ENCODE data around the gene PTPRM. TPM values are rescaled to one million over a fixed set of nuclear protein-coding genes. Genes with fewer than 3 reads are reported as not detected.

Gene PTPRM
- total and polyA plus RNA-seq, 2 donors (not counting 3 experiments of a cell fraction or from before 2014, with no cell fraction given): 37.4 to 43.7 TPM

DNA sequence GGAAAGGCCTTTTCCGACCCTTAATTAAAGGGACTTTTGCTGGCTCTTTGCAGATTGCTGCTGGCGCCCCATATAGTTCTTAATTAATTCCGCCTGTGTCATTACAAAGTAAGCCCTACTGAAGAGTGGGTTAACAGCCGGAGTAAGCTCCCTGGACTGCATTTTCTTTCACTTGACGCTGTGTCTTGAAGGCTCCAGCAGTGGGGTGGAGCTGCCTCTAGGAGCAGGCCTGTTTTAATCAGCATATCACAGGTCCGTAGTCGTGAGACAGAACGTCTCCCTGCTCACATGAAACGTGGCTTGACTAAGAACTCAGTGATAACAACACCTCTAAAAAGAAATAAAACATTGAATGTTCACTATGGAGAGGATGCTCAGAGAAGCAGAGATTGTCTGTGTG, 712.2 kb downstream of the PTPRM start:
- Histone ChIP-seq H3K9me1 (replicated peaks; ENCODE audit: control insufficient read depth, extremely low read depth, insufficient read depth, low read length) (no peaks in the 10 kb centered on the region), H3K4me2 (ENCODE audit: insufficient read depth, low read length) (no peak overlapping the region), H2AFZ (ENCODE audit: low read depth, low read length) (no peak overlapping the region), H3K27ac (ENCODE audit: insufficient read depth, low read depth, low read length) (no peak overlapping the region), H3K9me3 (replicated peaks; ENCODE audit: control insufficient read depth, insufficient read depth, low read length) (no peaks in the 10 kb centered on the region), H3K79me2 (ENCODE audit: control insufficient read depth, insufficient read depth, low read length) (no peaks in the 10 kb centered on the region), H3K4me3 (replicated peaks in 1 of 3; ENCODE audit: insufficient read depth in 1 of 3, low read depth in 1 of 3, low read length in 3 of 3) (no peak overlapping the region), H4K20me1 (replicated peaks; ENCODE audit: control insufficient read depth, extremely low read depth, insufficient read depth, low read length) (no peaks in the 10 kb centered on the region), H3K9ac (replicated peaks; ENCODE audit: extremely low read depth, insufficient read depth, low read length) (no peak overlapping the region), H3K27me3 (ENCODE audit: control insufficient read depth in 2 of 2, insufficient read depth in 2 of 2, low read length in 2 of 2) (no peaks in the 10 kb centered on the region), H3K4me1 (ENCODE audit: control insufficient read depth, extremely low read depth, insufficient read depth, low read length) (no peaks in the 10 kb centered on the region), H3K36me3 (ENCODE audit: control insufficient read depth in 2 of 2, extremely low read depth in 1 of 2, insufficient read depth in 2 of 2, low read length in 2 of 2) (no peaks in the 10 kb centered on the region)
- POLR2A ChIA-PET: no interaction called here
- no peak for DNase-seq (ENCODE audit: low read depth, low spot score)
- TF ChIP-seq MYC (IDR thresholded peaks at IDR 0.05; ENCODE audit: low read depth, low read length): no peak
- TF ChIP-seq POLR2AphosphoS5 (IDR thresholded peaks at IDR 0.05; ENCODE audit: insufficient read depth, low read depth, low read length): no peak
- intact Hi-C loops (cut with micrococcal nuclease) (no loop called here), dilution Hi-C loops (cut with MboI; ENCODE audit: extremely low pct_ligation_motif_present, low sequenced_read_pairs) (no loop called here)
- FAIRE-seq: no peak
- BruUV-seq (replicated peaks): no TSS peak
- CTCF ChIA-PET: no interaction called here

DNA sequence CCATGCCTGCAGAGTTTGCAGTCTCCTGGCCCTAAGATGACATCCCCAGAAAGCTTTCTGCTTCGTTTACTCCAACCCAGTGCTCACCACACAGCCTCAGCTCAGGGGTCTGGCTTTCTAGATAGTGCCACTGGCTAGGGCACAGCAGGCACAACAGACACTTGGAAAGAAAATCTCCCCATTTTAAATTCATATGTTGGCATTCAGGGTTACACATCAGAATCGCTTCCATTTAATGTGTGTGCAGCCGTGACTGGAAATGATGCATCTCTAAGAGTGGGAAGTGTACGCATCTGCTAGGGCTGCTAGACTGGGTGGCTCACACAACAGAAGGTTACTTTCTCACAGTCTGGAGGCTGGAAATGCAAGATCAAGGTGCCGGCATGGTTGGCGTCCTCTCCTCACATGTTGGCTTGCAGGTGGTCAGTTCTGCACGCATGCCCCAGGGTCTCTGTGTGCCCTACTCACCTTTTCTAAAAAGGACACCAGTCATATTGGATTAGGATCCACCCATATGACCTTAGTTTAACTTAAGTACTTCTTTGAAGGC, 712.7 kb downstream of the PTPRM start:
- dilution Hi-C loops (cut with MboI; ENCODE audit: extremely low pct_ligation_motif_present, low sequenced_read_pairs): no loop called here
- Histone ChIP-seq H3K4me2 (ENCODE audit: insufficient read depth, low read length) (no peak overlapping the region), H3K27me3 (ENCODE audit: control insufficient read depth in 2 of 2, insufficient read depth in 2 of 2, low read length in 2 of 2) (no peaks in the 10 kb centered on the region), H3K4me3 (replicated peaks in 1 of 3; ENCODE audit: insufficient read depth in 1 of 3, low read depth in 1 of 3, low read length in 3 of 3) (no peak overlapping the region), H3K27ac (ENCODE audit: insufficient read depth, low read depth, low read length) (no peak overlapping the region), H3K9ac (replicated peaks; ENCODE audit: extremely low read depth, insufficient read depth, low read length) (no peak overlapping the region), H2AFZ (ENCODE audit: low read depth, low read length) (no peak overlapping the region), H3K36me3 (ENCODE audit: control insufficient read depth in 2 of 2, extremely low read depth in 1 of 2, insufficient read depth in 2 of 2, low read length in 2 of 2) (no peaks in the 10 kb centered on the region), H3K79me2 (ENCODE audit: control insufficient read depth, insufficient read depth, low read length) (no peaks in the 10 kb centered on the region), H3K9me3 (replicated peaks; ENCODE audit: control insufficient read depth, insufficient read depth, low read length) (no peaks in the 10 kb centered on the region), H3K9me1 (replicated peaks; ENCODE audit: control insufficient read depth, extremely low read depth, insufficient read depth, low read length) (no peaks in the 10 kb centered on the region), H4K20me1 (replicated peaks; ENCODE audit: control insufficient read depth, extremely low read depth, insufficient read depth, low read length) (no peaks in the 10 kb centered on the region), H3K4me1 (ENCODE audit: control insufficient read depth, extremely low read depth, insufficient read depth, low read length) (no peaks in the 10 kb centered on the region)
- no peak for DNase-seq (ENCODE audit: low read depth, low spot score)
- POLR2A ChIA-PET: no interaction called here
- no peak for FAIRE-seq
- intact Hi-C loops (cut with micrococcal nuclease): no loop called here
- no TSS peak for BruUV-seq (replicated peaks)
- TF ChIP-seq FOS (IDR thresholded peaks at IDR 0.05; ENCODE audit: borderline replicate concordance, insufficient read depth, low read length): no peak
- no peak for TF ChIP-seq GATA2 (IDR thresholded peaks at IDR 0.05; ENCODE audit: insufficient read depth, insufficient read length, low read depth, low read length)
- TF ChIP-seq, protein P1, sequence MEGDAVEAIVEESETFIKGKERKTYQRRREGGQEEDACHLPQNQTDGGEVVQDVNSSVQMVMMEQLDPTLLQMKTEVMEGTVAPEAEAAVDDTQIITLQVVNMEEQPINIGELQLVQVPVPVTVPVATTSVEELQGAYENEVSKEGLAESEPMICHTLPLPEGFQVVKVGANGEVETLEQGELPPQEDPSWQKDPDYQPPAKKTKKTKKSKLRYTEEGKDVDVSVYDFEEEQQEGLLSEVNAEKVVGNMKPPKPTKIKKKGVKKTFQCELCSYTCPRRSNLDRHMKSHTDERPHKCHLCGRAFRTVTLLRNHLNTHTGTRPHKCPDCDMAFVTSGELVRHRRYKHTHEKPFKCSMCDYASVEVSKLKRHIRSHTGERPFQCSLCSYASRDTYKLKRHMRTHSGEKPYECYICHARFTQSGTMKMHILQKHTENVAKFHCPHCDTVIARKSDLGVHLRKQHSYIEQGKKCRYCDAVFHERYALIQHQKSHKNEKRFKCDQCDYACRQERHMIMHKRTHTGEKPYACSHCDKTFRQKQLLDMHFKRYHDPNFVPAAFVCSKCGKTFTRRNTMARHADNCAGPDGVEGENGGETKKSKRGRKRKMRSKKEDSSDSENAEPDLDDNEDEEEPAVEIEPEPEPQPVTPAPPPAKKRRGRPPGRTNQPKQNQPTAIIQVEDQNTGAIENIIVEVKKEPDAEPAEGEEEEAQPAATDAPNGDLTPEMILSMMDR (IDR thresholded peaks at IDR 0.05; ENCODE audit: extremely low read depth in 1 of 2, insufficient read depth in 1 of 2, low read depth in 1 of 2, low read length in 2 of 2): no peak
- TF ChIP-seq POLR2AphosphoS5 (IDR thresholded peaks at IDR 0.05; ENCODE audit: insufficient read depth, low read depth, low read length): no peak
- TF ChIP-seq POLR2A (IDR thresholded peaks at IDR 0.05; ENCODE audit: low read depth, low read length): no peak
- TF ChIP-seq, protein P2, sequence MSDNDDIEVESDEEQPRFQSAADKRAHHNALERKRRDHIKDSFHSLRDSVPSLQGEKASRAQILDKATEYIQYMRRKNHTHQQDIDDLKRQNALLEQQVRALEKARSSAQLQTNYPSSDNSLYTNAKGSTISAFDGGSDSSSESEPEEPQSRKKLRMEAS (IDR thresholded peaks at IDR 0.05; ENCODE audit: insufficient read depth, insufficient read length): no peak
- TF ChIP-seq MYC (IDR thresholded peaks at IDR 0.05; ENCODE audit: low read depth, low read length): no peak
- TF ChIP-seq EZH2 (IDR thresholded peaks at IDR 0.05; ENCODE audit: borderline replicate concordance, low read depth, low read length, severe bottlenecking): no peak
- no peak for TF ChIP-seq JUN (IDR thresholded peaks at IDR 0.05; ENCODE audit: borderline replicate concordance, insufficient read depth, insufficient read length, low read depth)
- CTCF ChIA-PET: no interaction called here

Data from endothelial cell of umbilical vein (primary cell).